GM18507 (cell line): ENCODE measurements around the gene SEC14L5.

Source experiments
- DNase-seq: peaks from one replicate; pipeline ENCODE4 v3.0.0; 2011; ENCODE audit warnings: low read depth; ENCODE audit not compliant: insufficient read length; ENCODE audit errors: extremely low spot score
- FAIRE-seq: peaks from 2 replicates; lab custom pipeline; 2011; peaks lifted over from hg19 to GRCh38; lab: Jason Lieb, UNC

SEC14L5 gene

GRCh38 chr16:5056352-5056751, 98.2 kb downstream of the SEC14L5 start:
- DNase-seq = peak; percentile 40
- peak; percentile 12 for FAIRE-seq

- FAIRE-seq (no peak), DNase-seq (no peak)
Observed at GRCh38 chr16:5058476-5058875, 100.3 kb downstream of the SEC14L5 start.

- DNase-seq (no peak), FAIRE-seq (no peak)
Observed at GRCh38 chr16:5059386-5060072, 101.4 kb downstream of the SEC14L5 start.

- FAIRE-seq (no peak), DNase-seq (no peak)
Observed at GRCh38 chr16:5060073-5060641, 102.0 kb downstream of the SEC14L5 start.

GRCh38 chr16:5062051-5062450, 103.9 kb downstream of the SEC14L5 start:
- FAIRE-seq (no peak), DNase-seq (peak; percentile 22)

- no peak for DNase-seq
- no peak for FAIRE-seq
Observed at GRCh38 chr16:5062790-5063765, 104.9 kb downstream of the SEC14L5 start.

- no peak for FAIRE-seq
- DNase-seq = no peak
Observed at GRCh38 chr16:5064915-5065314, 106.8 kb downstream of the SEC14L5 start.

GRCh38 chr16:5065326-5065725, 107.2 kb downstream of the SEC14L5 start:
- DNase-seq = no peak
- FAIRE-seq = no peak

- no peak for FAIRE-seq
Observed at GRCh38 chr16:5065813-5066212, 107.7 kb downstream of the SEC14L5 start, which contains the start of gene C16orf89. C16orf89 (minus strand) TSS chr16:5065956; CDS start chr16:5065908, 48 bp downstream.

GRCh38 chr16:5066511-5066910, 108.4 kb downstream of the SEC14L5 start:
- FAIRE-seq = no peak
- DNase-seq = no peak

More at GRCh38 chr16:5065813-5066212, 107.7 kb downstream of the SEC14L5 start, which contains the start of gene C16orf89:
- no peak for DNase-seq
